B cell (primary cell): ENCODE results near the gene CCR6. TPM values are rescaled to one million over a fixed set of nuclear protein-coding genes. Genes with fewer than 3 reads are reported as not detected.

ENCODE experiments used
- ATAC-seq: fragments of 200-7000 bp; cut with Tn5 transposase; one replicate; pipeline ENCODE4 v1.10.0; 2021; ENCODE audit warnings: low read depth, mild to moderate bottlenecking, moderate number of reproducible peaks, moderate library complexity
- CTCF ChIA-PET: fragments of 350-600 bp; sonication (Branson Sonifier 250); formaldehyde crosslinking; loops from one replicate; lab custom pipeline; 2021; ENCODE audit warnings: antibody characterized with exemption, inconsistent platforms; lab: Charles Lee
- POLR2A ChIA-PET: fragments of 350-600 bp; sonication (Branson Sonifier 250); formaldehyde crosslinking; loops from one replicate; lab custom pipeline; 2021; ENCODE audit warnings: antibody characterized with exemption; lab: Charles Lee
- DNase-seq: peaks from one replicate; pipeline ENCODE4 v3.0.0; 2013
- H2AFZ ChIP-seq: 2 replicates; pipeline ENCODE4 v1.6.1; 2012; ENCODE audit warnings: mild to moderate bottlenecking, low read depth, low read length; ENCODE audit not compliant: insufficient read depth, poor library complexity, severe bottlenecking
- H3K27ac ChIP-seq, 2 donors: 1 replicate in 1 of 2; 2 replicates in 1 of 2; pipeline ENCODE4 v1.5.1; 2012 to 2013; ENCODE audit warnings: low read length in 2 of 2, mild to moderate bottlenecking in 2 of 2, moderate library complexity in 1 of 2
- H3K27me3 ChIP-seq, 4 experiments: fragments of 200-600 bp in 1 of 4; sonication (generic) in 1 of 4; replicated peaks in 1 of 4; 1 replicate in 2 of 4; 2 replicates in 2 of 4; pipeline versions ENCODE4 v1.6.1 to v1.7.0; 2013 to 2016; ENCODE audit warnings: low read length in 3 of 4, mild to moderate bottlenecking in 2 of 4, mixed read lengths in 1 of 4, moderate library complexity in 1 of 4; ENCODE audit not compliant: insufficient read depth in 4 of 4, control insufficient read depth in 3 of 4; ENCODE audit errors: control extremely low read depth in 1 of 4
- H3K36me3 ChIP-seq, 2 experiments: replicated peaks in 1 of 2; 1 replicate in 1 of 2; 2 replicates in 1 of 2; pipeline versions ENCODE4 v1.6.1 to v1.7.1; 2013; ENCODE audit warnings: low read length in 1 of 2; ENCODE audit not compliant: insufficient read depth in 2 of 2, control insufficient read depth in 1 of 2; ENCODE audit errors: control extremely low read depth in 1 of 2, extremely low read depth in 1 of 2
- H3K4me1 ChIP-seq, 2 donors: fragments of 200-600 bp in 1 of 2; sonication (generic) in 1 of 2; 1 replicate in 1 of 2; 2 replicates in 1 of 2; pipeline versions ENCODE4 v1.5.1 to v1.6.1; 2013 to 2017; ENCODE audit warnings: low read length in 2 of 2; ENCODE audit not compliant: control insufficient read depth in 2 of 2, insufficient read depth in 2 of 2
- H3K4me2 ChIP-seq: replicated peaks from 2 replicates; pipeline ENCODE3; 2012; ENCODE audit warnings: mild to moderate bottlenecking, low read depth, low read length; ENCODE audit not compliant: poor library complexity, severe bottlenecking
- H3K4me3 ChIP-seq, 5 experiments: fragments of 200-600 bp in 1 of 5; sonication (generic) in 1 of 5; 1 replicate in 3 of 5; 2 replicates in 2 of 5; pipeline versions ENCODE4 v1.5.1 to v1.7.0; 2011 to 2016; ENCODE audit warnings: low read length in 4 of 5, mild to moderate bottlenecking in 4 of 5, low read depth in 2 of 5, control low read depth in 1 of 5, moderate library complexity in 1 of 5; ENCODE audit not compliant: insufficient read depth in 1 of 5; ENCODE audit errors: control extremely low read depth in 1 of 5, extremely low read depth in 1 of 5
- H3K79me2 ChIP-seq: fragments of 200-600 bp; sonication (generic); one replicate; pipeline ENCODE4 v1.6.0; 2016; ENCODE audit warnings: low read length; ENCODE audit not compliant: control insufficient read depth, insufficient read depth
- H3K9ac ChIP-seq: fragments of 200-600 bp; sonication (generic); 2 replicates; pipeline ENCODE4 v1.6.1; 2017; ENCODE audit warnings: mild to moderate bottlenecking, low read length, moderate library complexity
- H3K9me3 ChIP-seq, 3 donors: one replicate each; pipeline versions ENCODE4 v1.6.1 to v1.7.1; 2013; ENCODE audit warnings: low read length in 2 of 3; ENCODE audit not compliant: control insufficient read depth in 2 of 3, insufficient read depth in 1 of 3; ENCODE audit errors: control extremely low read depth in 1 of 3
- H4K20me1 ChIP-seq: 2 replicates; pipeline ENCODE4 v1.6.0; 2012; ENCODE audit warnings: mild to moderate bottlenecking, low read length; ENCODE audit not compliant: insufficient read depth, control insufficient read depth, poor library complexity, severe bottlenecking
- H3K27ac Mint-ChIP-seq: one replicate; pipeline ENCODE4 v1.8.0; 2021; ENCODE audit warnings: mixed read lengths
- H3K27me3 Mint-ChIP-seq: one replicate; pipeline ENCODE4 v1.8.0; 2021; ENCODE audit warnings: mixed read lengths
- H3K4me1 Mint-ChIP-seq: one replicate; pipeline ENCODE4 v1.8.0; 2021; ENCODE audit warnings: mixed read lengths
- H3K4me3 Mint-ChIP-seq: one replicate; pipeline ENCODE4 v1.8.0; 2021; ENCODE audit warnings: mixed read lengths
- H3K9me3 Mint-ChIP-seq: one replicate; pipeline ENCODE4 v1.8.0; 2022; ENCODE audit warnings: mixed read lengths; ENCODE audit not compliant: insufficient read depth
- EZH2 ChIP-seq: IDR thresholded peaks from 2 replicates; pipeline ENCODE4 v1.6.1; 2012; ENCODE audit warnings: borderline replicate concordance, low read depth, mild to moderate bottlenecking, moderate library complexity, low read length; ENCODE audit not compliant: insufficient read depth, poor library complexity, severe bottlenecking
- WGBS: methylation state at CpG from one replicate; pipeline ENCODE4 v1.1.5; 2013; ENCODE audit warnings: missing lambda C conversion rate; ENCODE audit not compliant: insufficient coverage; 5-methylcytosine and 5-hydroxymethylcytosine counted together
- intact Hi-C: fragments of 100-400 bp; cut with micrococcal nuclease; formaldehyde crosslinking; loops from one replicate; pipeline ENCODE4 v1.10.0; 2022
- polyA plus RNA-seq: library from polyadenylated mRNA; depleted of rRNA; stranded (reverse); fragments of >200 nt; gene quantifications from 2 replicates; pipeline ENCODE4 v1.2.3, GENCODE V29; 2012
- total RNA-seq, 2 donors: library from RNA; stranded (reverse); fragments of 120-200 nt in 1 of 2; gene quantifications; 1 replicate in 1 of 2; 2 replicates in 1 of 2; pipeline versions ENCODE4 v1.2.3 to v1.2.4, GENCODE V29; 2013 to 2022
- TF ChIP-seq, protein P1 (sequence below): fragments of 200-600 bp; IDR thresholded peaks from one replicate; pipeline ENCODE4 v1.8.0; 2022; ENCODE audit warnings: antibody characterized with exemption, mild to moderate bottlenecking

The CCR6 gene
- total and polyA plus RNA-seq, 2 donors (not counting 1 experiment from before 2014, with no cell fraction given) = 18.2 to 30.9 TPM

GRCh38 chr6:167143041-167143440 is 20.1 kb downstream of the CCR6 start:
- WGBS = 96% methylated on average over 9 of the region's 9 CpGs

DNA sequence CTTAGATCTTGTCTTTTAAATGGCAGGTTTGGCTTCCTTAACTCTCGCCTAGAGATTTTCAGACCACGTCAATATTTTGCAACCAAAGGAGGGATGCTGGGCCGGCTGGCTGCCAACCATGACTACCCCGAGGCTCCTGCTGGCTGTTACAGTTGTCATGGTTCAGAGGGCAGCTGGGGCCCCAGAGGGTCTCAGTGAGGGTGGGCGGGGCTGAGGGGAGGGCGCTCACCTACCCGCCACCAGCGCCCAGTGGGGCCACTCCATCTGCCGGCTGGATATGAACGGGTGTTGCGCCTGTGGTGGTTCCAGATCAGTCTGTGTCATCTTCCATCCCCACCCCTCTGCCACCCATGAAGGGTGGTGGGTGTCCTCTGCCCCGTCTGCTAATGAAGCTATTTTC is 22.6 kb downstream of the CCR6 start:
- no peak for DNase-seq
- H3K9me3 ChIP-seq = no peaks in the 10 kb centered on the region
- H3K4me2 ChIP-seq = peak overlapping the region; percentile 34
- no peak overlapping the region for H3K27ac ChIP-seq
- 74% methylated on average over 5 of the region's 12 CpGs for WGBS
- Mint-ChIP-seq H3K27me3 (no peaks in the 10 kb centered on the region), H3K27ac (no peak overlapping the region), H3K4me3 (peak overlapping the region; percentile 35), H3K9me3 (no peaks in the 10 kb centered on the region), H3K4me1 (peaks cover 33% of the 10 kb centered on the region)
- H3K36me3 ChIP-seq = peaks cover 0 to 6% of the 10 kb centered on the region in 2 experiments
- H3K27me3 ChIP-seq = no peaks in the 10 kb centered on the region
- ChIA-PET CTCF (interaction anchor here (0.6 to 21.7 kb wide), 5 partner anchors 22 to 358 kb away, joined by 4 to 437 read pairs (median 4); partner anchors contain the start of gene CCR6), POLR2A (interaction anchor here (0.7 kb wide), 2 partner anchors 17 to 57 kb away, joined by 3 read pairs; no protein-coding TSS in a partner anchor)
- intact Hi-C loops = no loop called here
- ATAC-seq = no peak
- peaks cover 64% of the 10 kb centered on the region for H3K79me2 ChIP-seq
- no peak overlapping the region for H3K4me3 ChIP-seq
- TF ChIP-seq, protein P1, sequence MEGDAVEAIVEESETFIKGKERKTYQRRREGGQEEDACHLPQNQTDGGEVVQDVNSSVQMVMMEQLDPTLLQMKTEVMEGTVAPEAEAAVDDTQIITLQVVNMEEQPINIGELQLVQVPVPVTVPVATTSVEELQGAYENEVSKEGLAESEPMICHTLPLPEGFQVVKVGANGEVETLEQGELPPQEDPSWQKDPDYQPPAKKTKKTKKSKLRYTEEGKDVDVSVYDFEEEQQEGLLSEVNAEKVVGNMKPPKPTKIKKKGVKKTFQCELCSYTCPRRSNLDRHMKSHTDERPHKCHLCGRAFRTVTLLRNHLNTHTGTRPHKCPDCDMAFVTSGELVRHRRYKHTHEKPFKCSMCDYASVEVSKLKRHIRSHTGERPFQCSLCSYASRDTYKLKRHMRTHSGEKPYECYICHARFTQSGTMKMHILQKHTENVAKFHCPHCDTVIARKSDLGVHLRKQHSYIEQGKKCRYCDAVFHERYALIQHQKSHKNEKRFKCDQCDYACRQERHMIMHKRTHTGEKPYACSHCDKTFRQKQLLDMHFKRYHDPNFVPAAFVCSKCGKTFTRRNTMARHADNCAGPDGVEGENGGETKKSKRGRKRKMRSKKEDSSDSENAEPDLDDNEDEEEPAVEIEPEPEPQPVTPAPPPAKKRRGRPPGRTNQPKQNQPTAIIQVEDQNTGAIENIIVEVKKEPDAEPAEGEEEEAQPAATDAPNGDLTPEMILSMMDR = no peak
- no peak for TF ChIP-seq EZH2
- H2AFZ ChIP-seq = peak overlapping the region; percentile 39
- H3K9ac ChIP-seq = no peak overlapping the region
- H4K20me1 ChIP-seq = peaks cover 7% of the 10 kb centered on the region
- H3K4me1 ChIP-seq = peaks cover 24 to 28% of the 10 kb centered on the region in 2 donors

More at GRCh38 chr6:167143041-167143440, 20.1 kb downstream of the CCR6 start:
- Mint-ChIP-seq H3K27me3 (no peaks in the 10 kb centered on the region), H3K9me3 (no peaks in the 10 kb centered on the region), H3K4me3 (no peak overlapping the region), H3K4me1 (peaks cover 49% of the 10 kb centered on the region), H3K27ac (no peak overlapping the region)
- H3K9ac ChIP-seq = no peak overlapping the region
- H3K4me1 ChIP-seq = peaks cover 29 to 32% of the 10 kb centered on the region in 2 donors
- TF ChIP-seq EZH2 = no peak
- TF ChIP-seq, protein P1 = no peak
- H3K79me2 ChIP-seq = peaks cover 76% of the 10 kb centered on the region
- peaks cover 0 to 14% of the 10 kb centered on the region in 2 experiments for H3K36me3 ChIP-seq
- DNase-seq (no peak), ATAC-seq (no peak)
- H3K27me3 ChIP-seq = no peaks in the 10 kb centered on the region
- ChIA-PET CTCF (interaction anchor here (1.2 to 21.7 kb wide), 12 partner anchors 10 to 371 kb away, joined by 3 to 437 read pairs (median 15); partner anchors contain the start of genes CCR6 and CEP43), POLR2A (no interaction called here)
- intact Hi-C loops = no loop called here
- H4K20me1 ChIP-seq = peaks cover 7% of the 10 kb centered on the region
- H2AFZ ChIP-seq = no peak overlapping the region
- peak overlapping the region in 1 of 2 donors; percentile 13 for H3K27ac ChIP-seq
- no peaks in the 10 kb centered on the region for H3K9me3 ChIP-seq
- H3K4me3 ChIP-seq = no peak overlapping the region
- H3K4me2 ChIP-seq = no peak overlapping the region
